ENCODE data around the gene ARMC2.
"Not testable (repeated sequence)": the region's sequence is repeated elsewhere in the genome, so short reads cannot be mapped to it uniquely, and the experiment has no call there.

ARMC2 gene

DNA sequence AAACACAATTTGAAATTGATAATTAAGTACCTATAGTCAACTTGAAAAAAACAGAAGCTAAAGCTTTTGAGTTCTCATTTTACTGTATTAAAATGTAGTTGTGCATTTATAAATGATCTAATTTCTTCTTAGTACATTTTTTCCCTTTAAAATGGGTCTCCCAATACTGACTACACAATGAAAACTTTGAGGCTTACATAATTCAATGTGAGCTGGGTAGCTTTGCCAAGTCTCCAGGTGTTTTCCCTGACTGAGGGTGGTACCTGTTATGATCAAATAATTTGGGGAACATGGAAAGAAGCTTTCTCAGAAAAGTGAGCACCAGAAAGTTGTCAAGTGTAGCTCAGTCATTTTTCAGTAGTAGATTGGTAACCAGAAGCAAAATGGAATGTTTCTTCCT is 74.3 kb downstream of the ARMC2 start:
- Histone ChIP-seq H3K27ac (no peak overlapping the region), H3K4me3 (no peak overlapping the region)
- no peak for DNase-seq (ENCODE audit: low spot score)
- TF ChIP-seq, protein P1, sequence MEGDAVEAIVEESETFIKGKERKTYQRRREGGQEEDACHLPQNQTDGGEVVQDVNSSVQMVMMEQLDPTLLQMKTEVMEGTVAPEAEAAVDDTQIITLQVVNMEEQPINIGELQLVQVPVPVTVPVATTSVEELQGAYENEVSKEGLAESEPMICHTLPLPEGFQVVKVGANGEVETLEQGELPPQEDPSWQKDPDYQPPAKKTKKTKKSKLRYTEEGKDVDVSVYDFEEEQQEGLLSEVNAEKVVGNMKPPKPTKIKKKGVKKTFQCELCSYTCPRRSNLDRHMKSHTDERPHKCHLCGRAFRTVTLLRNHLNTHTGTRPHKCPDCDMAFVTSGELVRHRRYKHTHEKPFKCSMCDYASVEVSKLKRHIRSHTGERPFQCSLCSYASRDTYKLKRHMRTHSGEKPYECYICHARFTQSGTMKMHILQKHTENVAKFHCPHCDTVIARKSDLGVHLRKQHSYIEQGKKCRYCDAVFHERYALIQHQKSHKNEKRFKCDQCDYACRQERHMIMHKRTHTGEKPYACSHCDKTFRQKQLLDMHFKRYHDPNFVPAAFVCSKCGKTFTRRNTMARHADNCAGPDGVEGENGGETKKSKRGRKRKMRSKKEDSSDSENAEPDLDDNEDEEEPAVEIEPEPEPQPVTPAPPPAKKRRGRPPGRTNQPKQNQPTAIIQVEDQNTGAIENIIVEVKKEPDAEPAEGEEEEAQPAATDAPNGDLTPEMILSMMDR (IDR thresholded peaks at IDR 0.05) = no peak

DNA sequence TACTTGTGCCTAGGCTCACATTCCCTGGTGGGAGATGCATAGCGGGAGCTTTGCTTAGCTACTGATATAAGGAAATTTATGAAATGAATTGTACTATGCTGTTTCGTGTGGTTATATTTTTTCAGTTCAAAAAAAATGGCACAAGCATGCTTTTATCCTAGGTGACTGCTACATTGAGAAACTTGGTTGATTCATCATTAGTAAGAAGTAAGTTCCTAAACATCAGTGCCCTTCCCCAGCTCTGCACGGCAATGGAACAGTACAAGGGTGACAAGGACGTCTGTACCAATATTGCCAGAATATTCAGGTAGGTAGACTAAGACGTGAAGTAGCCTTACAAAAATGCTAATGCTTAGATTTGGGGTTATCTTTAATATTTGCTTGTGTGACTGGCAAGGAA is 79.7 kb downstream of the ARMC2 start:
- DNase-seq (ENCODE audit: low spot score) = no peak
- no peak overlapping the region for H3K4me3 ChIP-seq
- no peak overlapping the region for H3K27ac ChIP-seq
- TF ChIP-seq, protein P1 (IDR thresholded peaks at IDR 0.05) = no peak

DNA sequence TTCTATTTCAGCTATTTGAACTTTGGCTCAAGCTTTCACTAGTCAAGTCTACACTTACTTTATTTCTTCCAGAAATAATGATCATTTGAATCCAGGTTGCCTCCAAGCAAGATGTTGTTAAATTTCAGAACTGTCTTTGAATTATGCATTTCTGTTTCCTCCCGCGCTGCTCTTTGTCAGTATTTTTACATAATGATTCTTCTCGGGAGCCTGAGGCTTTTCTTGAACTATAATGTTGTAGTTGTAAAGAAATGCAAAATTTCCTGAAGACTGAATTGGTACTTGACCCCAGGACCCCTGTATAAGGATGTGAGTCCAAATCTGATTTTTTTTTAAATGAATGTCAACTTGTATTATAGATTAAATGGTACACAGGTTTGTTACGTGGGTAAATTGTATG is 80.4 kb downstream of the ARMC2 start:
- TF ChIP-seq, protein P1 (IDR thresholded peaks at IDR 0.05) = no peak
- DNase-seq (ENCODE audit: low spot score) = no peak
- Histone ChIP-seq H3K27ac (no peak overlapping the region), H3K4me3 (no peak overlapping the region)

DNA sequence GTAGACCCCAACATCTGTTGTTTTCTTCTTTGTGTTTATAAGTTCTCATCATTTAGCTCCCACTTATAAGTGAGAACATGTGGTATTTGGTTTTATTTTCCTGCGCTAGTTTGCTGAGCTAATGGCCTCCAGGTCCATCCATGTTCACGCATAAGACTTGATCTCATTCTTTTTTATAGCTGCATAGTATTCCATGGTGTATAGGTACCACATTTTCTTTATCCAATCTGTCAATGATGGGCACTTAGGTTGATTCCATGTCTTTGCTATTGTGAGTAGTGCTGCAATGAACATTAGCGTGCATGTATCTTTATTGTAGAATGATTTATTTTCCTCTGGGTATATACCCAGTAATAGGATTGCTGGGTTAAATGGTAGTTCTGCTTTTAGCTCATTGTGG is 82.9 kb downstream of the ARMC2 start:
- H3K27ac ChIP-seq; DNase-seq (ENCODE audit: low spot score); H3K4me3 ChIP-seq: not testable (repeated sequence)

DNA sequence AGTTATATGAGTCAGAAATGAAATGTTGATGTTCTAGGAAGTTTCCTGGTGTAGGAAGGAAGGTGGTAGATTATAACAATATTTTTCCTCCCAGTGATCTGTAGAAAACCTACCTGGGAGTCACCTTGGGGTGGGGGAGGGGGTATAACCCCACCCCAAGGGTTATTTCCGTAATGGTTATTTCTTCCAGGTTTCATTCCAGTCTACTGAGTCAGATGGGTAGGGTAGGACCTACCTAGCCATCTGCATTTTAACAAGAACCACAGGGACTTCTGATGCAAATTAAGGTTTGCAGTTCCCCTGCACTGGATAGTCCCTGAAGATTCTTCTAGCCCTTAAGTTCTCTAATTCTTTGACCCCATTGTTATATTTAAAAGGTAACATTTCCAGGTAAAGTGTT is 88.9 kb downstream of the ARMC2 start:
- Histone ChIP-seq H3K4me3 (no peak overlapping the region), H3K27ac (no peak overlapping the region)
- DNase-seq (ENCODE audit: low spot score) = no peak
- TF ChIP-seq, protein P1 (IDR thresholded peaks at IDR 0.05) = no peak

DNA sequence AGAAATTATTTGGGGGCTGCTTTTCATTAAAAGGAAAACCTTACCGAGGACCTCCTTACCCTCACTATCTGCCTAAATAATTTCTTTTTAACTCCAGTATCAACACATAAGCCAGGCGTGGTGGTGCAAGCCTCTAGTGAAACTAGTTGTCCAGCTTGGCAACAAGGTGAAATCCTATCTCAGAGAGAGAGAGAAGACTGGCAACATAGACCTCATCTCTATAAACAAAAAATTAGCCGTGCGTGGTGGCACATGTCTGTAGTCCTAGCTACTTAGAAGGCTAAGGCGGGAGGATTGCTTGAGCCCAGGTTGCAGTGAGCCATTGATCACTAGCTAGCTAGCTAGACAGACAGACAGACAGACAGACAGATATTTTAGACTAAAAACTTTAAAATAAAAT is 92.5 kb downstream of the ARMC2 start:
- TF ChIP-seq, protein P1 (IDR thresholded peaks at IDR 0.05) = no peak
- Histone ChIP-seq H3K27ac (no peak overlapping the region), H3K4me3 (no peak overlapping the region)
- DNase-seq (ENCODE audit: low spot score) = no peak

DNA sequence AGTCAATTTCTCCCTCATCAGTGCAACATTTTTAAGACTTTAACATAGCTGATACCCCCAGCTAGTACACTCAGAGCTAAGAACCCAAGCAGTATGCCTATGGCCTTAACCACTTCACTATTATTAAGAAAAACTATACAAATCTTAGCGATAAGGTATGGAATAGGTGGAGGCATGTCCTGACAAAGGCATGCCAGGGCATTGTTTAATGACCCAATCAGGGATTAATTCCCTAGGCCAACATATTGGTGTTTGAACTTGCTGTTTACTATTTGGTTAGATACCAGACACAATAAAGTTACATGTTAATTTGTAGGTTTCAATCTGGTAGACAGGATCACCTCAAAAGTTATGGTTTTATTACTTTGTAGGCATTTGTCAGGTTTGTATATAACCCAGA is 93.1 kb downstream of the ARMC2 start:
- Histone ChIP-seq H3K4me3 (no peak overlapping the region), H3K27ac (no peak overlapping the region)
- TF ChIP-seq, protein P1 (IDR thresholded peaks at IDR 0.05) = no peak
- DNase-seq (ENCODE audit: low spot score) = no peak

DNA sequence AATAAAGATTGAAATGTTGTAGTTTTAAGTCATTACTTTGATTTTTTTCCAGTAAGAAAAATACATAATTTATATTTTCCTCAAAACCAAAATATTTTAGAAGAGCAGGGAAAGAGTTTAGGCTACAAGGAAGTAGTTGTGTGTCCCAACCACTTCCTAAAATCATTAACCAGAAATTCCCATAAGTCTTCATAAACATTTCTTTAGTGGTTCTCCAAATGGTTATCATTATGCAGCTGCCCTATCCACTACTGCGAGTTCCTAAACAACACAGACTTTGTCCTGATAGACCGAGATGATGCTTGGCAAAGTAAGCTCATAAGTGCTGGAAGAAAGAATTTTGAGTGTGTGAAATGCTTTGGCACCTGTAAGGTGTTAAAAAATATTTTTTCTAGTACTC is 93.6 kb downstream of the ARMC2 start:
- Histone ChIP-seq H3K4me3 (no peak overlapping the region), H3K27ac (no peak overlapping the region)
- no peak for DNase-seq (ENCODE audit: low spot score)
- TF ChIP-seq, protein P1 (IDR thresholded peaks at IDR 0.05) = no peak

Data from coronary artery (tissue), 2 donors.